B cell (primary cell): ENCODE measurements around the gene AGXT. TPM values are rescaled to one million over a fixed set of nuclear protein-coding genes. Genes with fewer than 3 reads are reported as not detected.

Source experiments
- ATAC-seq: fragments of 200-7000 bp; cut with Tn5 transposase; one replicate; pipeline ENCODE4 v1.10.0; 2021; ENCODE audit warnings: low read depth, mild to moderate bottlenecking, moderate number of reproducible peaks, moderate library complexity
- CTCF ChIA-PET: fragments of 350-600 bp; sonication (Branson Sonifier 250); formaldehyde crosslinking; loops from one replicate; lab custom pipeline; 2021; ENCODE audit warnings: antibody characterized with exemption, inconsistent platforms; lab: Charles Lee
- POLR2A ChIA-PET: fragments of 350-600 bp; sonication (Branson Sonifier 250); formaldehyde crosslinking; loops from one replicate; lab custom pipeline; 2021; ENCODE audit warnings: antibody characterized with exemption; lab: Charles Lee
- DNase-seq: peaks from one replicate; pipeline ENCODE4 v3.0.0; 2013
- H2AFZ ChIP-seq: 2 replicates; pipeline ENCODE4 v1.6.1; 2012; ENCODE audit warnings: mild to moderate bottlenecking, low read depth, low read length; ENCODE audit not compliant: insufficient read depth, poor library complexity, severe bottlenecking
- H3K27ac ChIP-seq, 2 donors: 1 replicate in 1 of 2; 2 replicates in 1 of 2; pipeline ENCODE4 v1.5.1; 2012 to 2013; ENCODE audit warnings: low read length in 2 of 2, mild to moderate bottlenecking in 2 of 2, moderate library complexity in 1 of 2
- H3K27me3 ChIP-seq, 4 experiments: fragments of 200-600 bp in 1 of 4; sonication (generic) in 1 of 4; replicated peaks in 1 of 4; 1 replicate in 2 of 4; 2 replicates in 2 of 4; pipeline versions ENCODE4 v1.6.1 to v1.7.0; 2013 to 2016; ENCODE audit warnings: low read length in 3 of 4, mild to moderate bottlenecking in 2 of 4, mixed read lengths in 1 of 4, moderate library complexity in 1 of 4; ENCODE audit not compliant: insufficient read depth in 4 of 4, control insufficient read depth in 3 of 4; ENCODE audit errors: control extremely low read depth in 1 of 4
- H3K36me3 ChIP-seq, 2 experiments: replicated peaks in 1 of 2; 1 replicate in 1 of 2; 2 replicates in 1 of 2; pipeline versions ENCODE4 v1.6.1 to v1.7.1; 2013; ENCODE audit warnings: low read length in 1 of 2; ENCODE audit not compliant: insufficient read depth in 2 of 2, control insufficient read depth in 1 of 2; ENCODE audit errors: control extremely low read depth in 1 of 2, extremely low read depth in 1 of 2
- H3K4me1 ChIP-seq, 2 donors: fragments of 200-600 bp in 1 of 2; sonication (generic) in 1 of 2; 1 replicate in 1 of 2; 2 replicates in 1 of 2; pipeline versions ENCODE4 v1.5.1 to v1.6.1; 2013 to 2017; ENCODE audit warnings: low read length in 2 of 2; ENCODE audit not compliant: control insufficient read depth in 2 of 2, insufficient read depth in 2 of 2
- H3K4me2 ChIP-seq: replicated peaks from 2 replicates; pipeline ENCODE3; 2012; ENCODE audit warnings: mild to moderate bottlenecking, low read depth, low read length; ENCODE audit not compliant: poor library complexity, severe bottlenecking
- H3K4me3 ChIP-seq, 5 experiments: fragments of 200-600 bp in 1 of 5; sonication (generic) in 1 of 5; 1 replicate in 3 of 5; 2 replicates in 2 of 5; pipeline versions ENCODE4 v1.5.1 to v1.7.0; 2011 to 2016; ENCODE audit warnings: low read length in 4 of 5, mild to moderate bottlenecking in 4 of 5, low read depth in 2 of 5, control low read depth in 1 of 5, moderate library complexity in 1 of 5; ENCODE audit not compliant: insufficient read depth in 1 of 5; ENCODE audit errors: control extremely low read depth in 1 of 5, extremely low read depth in 1 of 5
- H3K79me2 ChIP-seq: fragments of 200-600 bp; sonication (generic); one replicate; pipeline ENCODE4 v1.6.0; 2016; ENCODE audit warnings: low read length; ENCODE audit not compliant: control insufficient read depth, insufficient read depth
- H3K9ac ChIP-seq: fragments of 200-600 bp; sonication (generic); 2 replicates; pipeline ENCODE4 v1.6.1; 2017; ENCODE audit warnings: mild to moderate bottlenecking, low read length, moderate library complexity
- H3K9me3 ChIP-seq, 3 donors: one replicate each; pipeline versions ENCODE4 v1.6.1 to v1.7.1; 2013; ENCODE audit warnings: low read length in 2 of 3; ENCODE audit not compliant: control insufficient read depth in 2 of 3, insufficient read depth in 1 of 3; ENCODE audit errors: control extremely low read depth in 1 of 3
- H4K20me1 ChIP-seq: 2 replicates; pipeline ENCODE4 v1.6.0; 2012; ENCODE audit warnings: mild to moderate bottlenecking, low read length; ENCODE audit not compliant: insufficient read depth, control insufficient read depth, poor library complexity, severe bottlenecking
- H3K27ac Mint-ChIP-seq: one replicate; pipeline ENCODE4 v1.8.0; 2021; ENCODE audit warnings: mixed read lengths
- H3K27me3 Mint-ChIP-seq: one replicate; pipeline ENCODE4 v1.8.0; 2021; ENCODE audit warnings: mixed read lengths
- H3K4me1 Mint-ChIP-seq: one replicate; pipeline ENCODE4 v1.8.0; 2021; ENCODE audit warnings: mixed read lengths
- H3K4me3 Mint-ChIP-seq: one replicate; pipeline ENCODE4 v1.8.0; 2021; ENCODE audit warnings: mixed read lengths
- H3K9me3 Mint-ChIP-seq: one replicate; pipeline ENCODE4 v1.8.0; 2022; ENCODE audit warnings: mixed read lengths; ENCODE audit not compliant: insufficient read depth
- EZH2 ChIP-seq: IDR thresholded peaks from 2 replicates; pipeline ENCODE4 v1.6.1; 2012; ENCODE audit warnings: borderline replicate concordance, low read depth, mild to moderate bottlenecking, moderate library complexity, low read length; ENCODE audit not compliant: insufficient read depth, poor library complexity, severe bottlenecking
- WGBS: methylation state at CpG from one replicate; pipeline ENCODE4 v1.1.5; 2013; ENCODE audit warnings: missing lambda C conversion rate; ENCODE audit not compliant: insufficient coverage; 5-methylcytosine and 5-hydroxymethylcytosine counted together
- intact Hi-C: fragments of 100-400 bp; cut with micrococcal nuclease; formaldehyde crosslinking; loops from one replicate; pipeline ENCODE4 v1.10.0; 2022
- polyA plus RNA-seq: library from polyadenylated mRNA; depleted of rRNA; stranded (reverse); fragments of >200 nt; gene quantifications from 2 replicates; pipeline ENCODE4 v1.2.3, GENCODE V29; 2012
- total RNA-seq, 2 donors: library from RNA; stranded (reverse); fragments of 120-200 nt in 1 of 2; gene quantifications; 1 replicate in 1 of 2; 2 replicates in 1 of 2; pipeline versions ENCODE4 v1.2.3 to v1.2.4, GENCODE V29; 2013 to 2022
- TF ChIP-seq, protein P1 (sequence below): fragments of 200-600 bp; IDR thresholded peaks from one replicate; pipeline ENCODE4 v1.8.0; 2022; ENCODE audit warnings: antibody characterized with exemption, mild to moderate bottlenecking

AGXT gene
- total and polyA plus RNA-seq, 2 donors (not counting 1 experiment from before 2014, with no cell fraction given), result not detected

DNA sequence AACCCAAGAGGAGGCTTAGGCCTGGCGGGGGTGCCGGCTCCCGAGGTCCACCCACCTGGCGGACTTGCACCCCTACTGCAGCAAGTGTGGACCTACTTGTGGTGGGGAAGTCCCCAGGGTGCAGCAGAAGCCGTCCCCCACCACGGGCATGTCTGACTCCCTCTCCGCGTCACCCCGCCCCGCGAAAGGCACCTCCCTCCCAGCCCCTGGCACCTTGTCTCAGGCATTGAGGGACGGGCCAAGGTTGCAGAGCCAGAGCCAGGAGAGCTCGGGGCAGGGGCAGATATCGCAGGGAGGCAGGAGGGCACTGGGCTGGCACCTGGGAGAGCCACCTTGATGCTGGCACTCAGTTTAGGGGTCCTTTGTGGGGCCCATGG is 56.6 kb downstream of the AGXT start:
- Mint-ChIP-seq H3K4me1 (no peaks in the 10 kb centered on the region), H3K9me3 (no peaks in the 10 kb centered on the region), H3K27me3 (peaks cover 3% of the 10 kb centered on the region), H3K4me3 (no peak overlapping the region), H3K27ac (no peak overlapping the region)
- Histone ChIP-seq H3K4me1 (no peaks in the 10 kb centered on the region), H3K36me3 (no peaks in the 10 kb centered on the region), H3K79me2 (no peaks in the 10 kb centered on the region), H3K9me3 (peaks cover 0 to 3% (median 0%) of the 10 kb centered on the region in 3 donors), H4K20me1 (no peaks in the 10 kb centered on the region), H3K9ac (no peak overlapping the region), H3K27ac (no peak overlapping the region), H3K4me3 (no peak overlapping the region), H3K27me3 (no peaks in the 10 kb centered on the region), H2AFZ (no peak overlapping the region), H3K4me2 (no peak overlapping the region)
- 78% methylated on average over 13 of the region's 14 CpGs for WGBS
- POLR2A ChIA-PET, result no interaction called here
- no peak for ATAC-seq
- DNase-seq, result no peak
- CTCF ChIA-PET, result no interaction called here
- intact Hi-C loops, result no loop called here
- TF ChIP-seq, protein P1, sequence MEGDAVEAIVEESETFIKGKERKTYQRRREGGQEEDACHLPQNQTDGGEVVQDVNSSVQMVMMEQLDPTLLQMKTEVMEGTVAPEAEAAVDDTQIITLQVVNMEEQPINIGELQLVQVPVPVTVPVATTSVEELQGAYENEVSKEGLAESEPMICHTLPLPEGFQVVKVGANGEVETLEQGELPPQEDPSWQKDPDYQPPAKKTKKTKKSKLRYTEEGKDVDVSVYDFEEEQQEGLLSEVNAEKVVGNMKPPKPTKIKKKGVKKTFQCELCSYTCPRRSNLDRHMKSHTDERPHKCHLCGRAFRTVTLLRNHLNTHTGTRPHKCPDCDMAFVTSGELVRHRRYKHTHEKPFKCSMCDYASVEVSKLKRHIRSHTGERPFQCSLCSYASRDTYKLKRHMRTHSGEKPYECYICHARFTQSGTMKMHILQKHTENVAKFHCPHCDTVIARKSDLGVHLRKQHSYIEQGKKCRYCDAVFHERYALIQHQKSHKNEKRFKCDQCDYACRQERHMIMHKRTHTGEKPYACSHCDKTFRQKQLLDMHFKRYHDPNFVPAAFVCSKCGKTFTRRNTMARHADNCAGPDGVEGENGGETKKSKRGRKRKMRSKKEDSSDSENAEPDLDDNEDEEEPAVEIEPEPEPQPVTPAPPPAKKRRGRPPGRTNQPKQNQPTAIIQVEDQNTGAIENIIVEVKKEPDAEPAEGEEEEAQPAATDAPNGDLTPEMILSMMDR, result no peak
- no peak for TF ChIP-seq EZH2

DNA sequence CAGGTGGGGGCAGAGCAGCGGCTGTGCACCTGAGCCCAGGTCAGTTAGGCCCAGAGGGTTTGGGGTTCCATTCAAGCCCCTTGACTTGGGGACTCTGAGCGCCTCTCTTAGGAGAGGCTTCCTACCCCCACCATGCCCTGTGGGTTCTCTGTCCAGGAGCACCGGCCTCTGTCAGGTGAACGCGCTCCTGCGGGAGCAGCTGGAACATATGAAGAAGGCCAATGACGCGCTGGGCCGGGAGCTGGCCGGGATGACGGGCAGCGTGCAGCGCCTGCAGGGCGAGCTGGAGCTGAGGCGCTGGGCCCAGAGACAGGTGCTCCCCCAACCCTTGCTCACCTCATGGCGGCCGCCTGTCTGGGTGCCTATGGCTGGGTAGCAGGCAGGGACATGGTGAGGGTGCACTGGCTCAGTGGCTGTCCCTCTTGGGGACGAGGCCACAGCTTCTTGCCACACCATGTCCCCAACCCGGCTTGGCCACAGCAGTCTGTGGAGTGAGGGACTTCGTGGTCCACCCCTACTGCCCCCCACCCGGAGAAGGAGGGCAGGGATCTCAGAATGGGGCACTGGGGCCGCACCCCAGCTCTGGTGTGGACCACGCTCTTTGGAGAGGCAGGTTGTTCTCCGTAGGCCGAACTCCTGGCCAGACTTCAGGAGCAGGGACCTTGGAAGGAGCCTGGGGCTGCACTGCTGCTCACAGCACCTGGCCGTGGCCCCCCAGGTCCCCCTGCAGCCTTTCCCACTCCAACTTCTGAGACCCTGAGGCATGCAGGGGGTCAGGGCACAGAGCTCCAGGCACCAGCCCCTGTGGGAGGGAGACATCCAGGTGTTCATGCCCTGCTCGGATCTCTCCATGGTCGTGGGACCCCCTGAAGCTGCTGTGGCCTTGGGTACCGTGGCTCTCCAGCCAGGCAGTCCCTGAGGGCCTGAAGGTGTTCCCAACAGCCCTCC is 57.2 kb downstream of the AGXT start:
- no peak for DNase-seq
- CTCF ChIA-PET, result interaction anchor here (0.6 kb wide), 1 partner anchor 102 kb away, joined by 3 read pairs; no protein-coding TSS in a partner anchor

More for the DNA sequence above, 57.2 kb downstream of the AGXT start:
- Histone ChIP-seq H3K4me2 (no peak overlapping the region), H3K9me3 (peaks cover 0 to 3% (median 0%) of the 10 kb centered on the region in 3 donors), H3K4me3 (no peak overlapping the region), H4K20me1 (no peaks in the 10 kb centered on the region), H3K36me3 (no peaks in the 10 kb centered on the region), H3K4me1 (no peaks in the 10 kb centered on the region), H2AFZ (no peak overlapping the region), H3K27me3 (no peaks in the 10 kb centered on the region), H3K9ac (no peak overlapping the region), H3K27ac (no peak overlapping the region), H3K79me2 (no peaks in the 10 kb centered on the region)
- TF ChIP-seq EZH2, result no peak
- TF ChIP-seq, protein P1, result no peak
- intact Hi-C loops, result no loop called here
- Mint-ChIP-seq H3K27ac (no peak overlapping the region), H3K9me3 (no peaks in the 10 kb centered on the region), H3K4me3 (no peak overlapping the region), H3K27me3 (peaks cover 3% of the 10 kb centered on the region), H3K4me1 (no peaks in the 10 kb centered on the region)
- no peak for ATAC-seq
- WGBS, result 91% methylated on average over 22 of the region's 29 CpGs
- POLR2A ChIA-PET, result no interaction called here
